ENCODE data around the gene PARD6G. TPM values are rescaled to one million over a fixed set of nuclear protein-coding genes. Genes with fewer than 3 reads are reported as not detected.

Gene PARD6G
- total RNA-seq, 4 donors from 2014 or later, result 0.40 to 3.3 (median 1.3) TPM

GRCh38 chr18:80133124-80133523 lies 114.2 kb downstream of the PARD6G start:
- intact Hi-C loops (cut with DNase I; ENCODE audit: low total_unique reads), result no loop called here
- Histone ChIP-seq H3K4me1 (no peaks in the 10 kb centered on the region), H3K36me3 (peaks cover 0 to 41% (median 14%) of the 10 kb centered on the region in 4 donors), H3K9me3 (no peaks in the 10 kb centered on the region), H3K27me3 (no peaks in the 10 kb centered on the region), H3K27ac (no peak overlapping the region), H3K4me3 (no peak overlapping the region)
- in situ Hi-C loops (cut with MboI; ENCODE audit: low pct_ligation_motif_present in 1 of 4, low pct_unique_long_range_greater_than_20kb in 1 of 4, low sequenced_read_pairs in 3 of 4), result no loop called here
- TF ChIP-seq POLR2AphosphoS5 (IDR thresholded peaks at IDR 0.05) (no peak), EP300 (IDR thresholded peaks at IDR 0.05; ENCODE audit: low read depth) (no peak), POLR2A (IDR thresholded peaks at IDR 0.05) (no peak)
- TF ChIP-seq, protein P1, sequence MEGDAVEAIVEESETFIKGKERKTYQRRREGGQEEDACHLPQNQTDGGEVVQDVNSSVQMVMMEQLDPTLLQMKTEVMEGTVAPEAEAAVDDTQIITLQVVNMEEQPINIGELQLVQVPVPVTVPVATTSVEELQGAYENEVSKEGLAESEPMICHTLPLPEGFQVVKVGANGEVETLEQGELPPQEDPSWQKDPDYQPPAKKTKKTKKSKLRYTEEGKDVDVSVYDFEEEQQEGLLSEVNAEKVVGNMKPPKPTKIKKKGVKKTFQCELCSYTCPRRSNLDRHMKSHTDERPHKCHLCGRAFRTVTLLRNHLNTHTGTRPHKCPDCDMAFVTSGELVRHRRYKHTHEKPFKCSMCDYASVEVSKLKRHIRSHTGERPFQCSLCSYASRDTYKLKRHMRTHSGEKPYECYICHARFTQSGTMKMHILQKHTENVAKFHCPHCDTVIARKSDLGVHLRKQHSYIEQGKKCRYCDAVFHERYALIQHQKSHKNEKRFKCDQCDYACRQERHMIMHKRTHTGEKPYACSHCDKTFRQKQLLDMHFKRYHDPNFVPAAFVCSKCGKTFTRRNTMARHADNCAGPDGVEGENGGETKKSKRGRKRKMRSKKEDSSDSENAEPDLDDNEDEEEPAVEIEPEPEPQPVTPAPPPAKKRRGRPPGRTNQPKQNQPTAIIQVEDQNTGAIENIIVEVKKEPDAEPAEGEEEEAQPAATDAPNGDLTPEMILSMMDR (IDR thresholded peaks at IDR 0.05), result no peak
- no peak for DNase-seq
- 79 to 84% methylated on average over 1 of the region's 1 CpG for WGBS, 2 donors (ENCODE audit: low coverage in 1 of 2)

DNA sequence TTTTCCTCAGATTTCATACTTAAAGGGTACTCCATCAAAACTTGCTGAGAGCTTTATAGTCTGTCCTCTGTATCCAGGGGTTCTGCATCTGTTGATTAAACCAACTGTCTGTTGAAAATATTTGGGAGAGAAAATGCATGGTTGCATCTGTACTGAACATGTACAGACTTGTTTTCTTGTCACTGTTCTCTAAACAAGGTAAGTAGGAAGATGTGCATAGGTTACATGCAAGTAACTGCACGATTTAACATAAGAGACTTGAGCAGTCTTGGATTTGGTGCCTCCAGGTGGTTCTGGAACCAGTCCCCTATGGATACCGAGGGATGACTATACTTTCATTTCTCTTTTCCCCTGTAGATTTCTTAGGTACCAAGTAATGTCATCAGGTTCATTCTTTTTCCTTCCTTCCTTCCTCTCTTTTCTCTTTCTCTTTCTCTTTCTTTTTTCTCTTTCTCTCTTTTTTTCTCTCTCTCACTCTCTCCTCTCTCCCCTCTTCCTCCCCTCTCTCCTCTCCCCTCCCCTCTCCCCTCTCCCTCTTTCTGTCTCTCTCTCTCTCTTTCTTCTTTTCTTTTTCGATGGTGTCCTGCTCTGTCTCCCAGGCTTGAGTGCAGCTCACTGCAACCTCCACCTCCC lies 115.0 kb downstream of the PARD6G start:
- intact Hi-C loops (cut with DNase I; ENCODE audit: low total_unique reads) (no loop called here), in situ Hi-C loops (cut with MboI; ENCODE audit: low pct_ligation_motif_present in 1 of 4, low pct_unique_long_range_greater_than_20kb in 1 of 4, low sequenced_read_pairs in 3 of 4) (no loop called here)
- Histone ChIP-seq H3K4me3 (no peak overlapping the region), H3K27me3 (no peaks in the 10 kb centered on the region), H3K9me3 (no peaks in the 10 kb centered on the region), H3K36me3 (peaks cover 0 to 36% (median 14%) of the 10 kb centered on the region in 4 donors), H3K4me1 (no peaks in the 10 kb centered on the region), H3K27ac (no peak overlapping the region)
- DNase-seq, result no peak
- TF ChIP-seq, protein P1 (IDR thresholded peaks at IDR 0.05), result no peak
- no peak for TF ChIP-seq POLR2AphosphoS5 (IDR thresholded peaks at IDR 0.05)
- no peak for TF ChIP-seq EP300 (IDR thresholded peaks at IDR 0.05; ENCODE audit: low read depth)
- no peak for TF ChIP-seq POLR2A (IDR thresholded peaks at IDR 0.05)
- WGBS, 2 donors (ENCODE audit: low coverage in 1 of 2), result 85 to 87% methylated on average over 3 of the region's 3 CpGs

DNA sequence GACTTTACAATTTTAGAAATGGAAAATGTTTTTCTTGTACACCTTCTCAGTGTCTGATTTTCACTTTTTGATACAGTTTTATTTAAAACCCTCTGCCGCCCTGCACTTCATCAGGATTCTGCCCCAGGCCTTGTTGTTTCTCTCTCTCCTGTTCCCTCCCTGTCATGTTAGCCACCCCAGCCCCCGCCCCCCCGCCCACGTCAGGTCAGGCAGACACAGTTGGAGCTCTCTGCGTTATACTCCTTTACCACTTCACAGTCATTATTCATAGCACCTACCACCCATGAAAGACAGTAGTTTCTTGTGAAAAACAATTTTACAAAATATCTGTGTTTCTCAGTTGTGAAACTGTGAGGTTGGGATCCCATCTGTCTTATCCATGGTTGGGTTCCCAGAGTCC lies 116.8 kb downstream of the PARD6G start:
- Histone ChIP-seq H3K27ac (no peak overlapping the region), H3K27me3 (no peaks in the 10 kb centered on the region), H3K9me3 (no peaks in the 10 kb centered on the region), H3K4me1 (no peaks in the 10 kb centered on the region), H3K36me3 (peaks cover 0 to 21% (median 10%) of the 10 kb centered on the region in 4 donors), H3K4me3 (no peak overlapping the region)
- intact Hi-C loops (cut with DNase I; ENCODE audit: low total_unique reads), result no loop called here
- in situ Hi-C loops (cut with MboI; ENCODE audit: low pct_ligation_motif_present in 1 of 4, low pct_unique_long_range_greater_than_20kb in 1 of 4, low sequenced_read_pairs in 3 of 4), result no loop called here
- 84 to 95% methylated on average over 5 of the region's 5 CpGs for WGBS, 2 donors (ENCODE audit: low coverage in 1 of 2)
- no peak for DNase-seq
- no peak for TF ChIP-seq POLR2A (IDR thresholded peaks at IDR 0.05)
- no peak for TF ChIP-seq EP300 (IDR thresholded peaks at IDR 0.05; ENCODE audit: low read depth)
- TF ChIP-seq POLR2AphosphoS5 (IDR thresholded peaks at IDR 0.05), result no peak
- TF ChIP-seq, protein P1 (IDR thresholded peaks at IDR 0.05), result no peak

DNA sequence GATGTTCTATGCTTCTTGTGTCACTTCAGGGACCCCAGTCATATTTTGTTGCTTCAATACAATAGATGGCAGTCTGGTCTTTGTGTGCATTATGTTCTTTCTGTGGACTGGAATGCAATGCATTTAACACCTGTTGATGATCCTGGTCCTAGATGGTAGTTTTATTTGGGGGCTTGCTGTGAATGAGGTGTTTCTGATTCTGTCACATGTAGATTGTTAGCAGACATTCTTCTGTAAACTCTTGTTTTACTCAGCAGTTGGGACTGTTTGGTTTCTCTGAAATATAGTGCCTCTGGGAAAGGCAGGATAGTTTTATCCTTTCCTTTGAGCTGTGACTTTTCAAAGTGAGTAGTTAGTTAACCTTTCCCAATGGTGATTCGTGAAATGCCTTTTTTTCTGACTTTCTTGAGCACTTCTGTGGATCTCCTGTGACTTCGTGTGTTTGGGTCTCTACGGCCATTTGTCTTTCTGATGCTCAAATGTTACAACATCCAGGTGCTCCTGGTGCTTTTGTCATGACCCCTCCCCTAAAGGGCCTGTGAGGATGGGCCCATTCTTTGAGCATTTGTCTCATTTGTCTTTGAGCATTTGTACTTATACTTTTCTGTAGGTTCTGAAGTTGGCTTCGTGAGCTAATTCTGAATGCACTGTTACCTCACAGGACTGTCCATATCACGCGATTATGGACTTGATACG lies 117.5 kb downstream of the PARD6G start:
- Histone ChIP-seq H3K27me3 (no peaks in the 10 kb centered on the region), H3K36me3 (peaks cover 0 to 16% (median 7%) of the 10 kb centered on the region in 4 donors), H3K9me3 (no peaks in the 10 kb centered on the region), H3K27ac (no peak overlapping the region), H3K4me1 (peaks cover 0 to 1% (median 0%) of the 10 kb centered on the region in 4 donors), H3K4me3 (no peak overlapping the region)
- 89 to 95% methylated on average over 7 of the region's 7 CpGs for WGBS, 2 donors (ENCODE audit: low coverage in 1 of 2)
- TF ChIP-seq POLR2AphosphoS5 (IDR thresholded peaks at IDR 0.05), result no peak
- TF ChIP-seq, protein P1 (IDR thresholded peaks at IDR 0.05), result no peak
- TF ChIP-seq EP300 (IDR thresholded peaks at IDR 0.05; ENCODE audit: low read depth), result no peak
- no peak for TF ChIP-seq POLR2A (IDR thresholded peaks at IDR 0.05)
- intact Hi-C loops (cut with DNase I; ENCODE audit: low total_unique reads) (no loop called here), in situ Hi-C loops (cut with MboI; ENCODE audit: low pct_ligation_motif_present in 1 of 4, low pct_unique_long_range_greater_than_20kb in 1 of 4, low sequenced_read_pairs in 3 of 4) (no loop called here)
- DNase-seq, result no peak
